Measurements from ENCODE around the gene TMEM171. TPM values are rescaled to one million over a fixed set of nuclear protein-coding genes. Genes with fewer than 3 reads are reported as not detected.

The TMEM171 gene
- total and polyA plus RNA-seq, 2 donors from 2014 or later, result 15.4 to 17.7 TPM

DNA sequence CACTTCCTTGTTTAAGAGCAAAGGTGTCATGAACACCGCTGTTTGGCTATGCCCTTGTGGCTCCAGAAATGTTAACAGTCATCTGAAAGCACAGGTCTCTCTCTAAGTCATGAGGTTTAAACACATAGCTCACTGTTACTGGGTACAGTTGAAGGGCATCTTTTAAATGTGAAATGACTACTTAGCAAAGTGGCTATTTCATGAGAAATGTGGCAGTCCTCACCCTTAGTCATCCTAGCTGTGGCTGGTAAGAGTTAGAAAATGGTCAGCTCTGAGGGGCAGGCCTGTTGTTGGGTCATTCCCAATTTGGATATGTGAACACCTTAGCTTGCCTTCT lies 24.2 kb upstream of the TMEM171 start:
- Histone ChIP-seq H3K4me1 (ENCODE audit: control insufficient read depth in 2 of 3, insufficient read depth in 2 of 3, low read depth in 1 of 3, low read length in 3 of 3) (no peaks in the 10 kb centered on the region), H3K36me3 (ENCODE audit: control insufficient read depth in 2 of 3, insufficient read depth in 3 of 3, low read length in 3 of 3) (peaks cover 0 to 2% (median 0%) of the 10 kb centered on the region in 3 donors), H3K9ac (ENCODE audit: low read length in 3 of 3) (no peak overlapping the region), H3K9me3 (ENCODE audit: control insufficient read depth in 2 of 3, insufficient read depth in 1 of 3, low read length in 3 of 3) (peaks cover 0 to 7% (median 0%) of the 10 kb centered on the region in 3 donors), H3K27me3 (ENCODE audit: control insufficient read depth, insufficient read depth, low read length) (no peaks in the 10 kb centered on the region), H3K4me3 (ENCODE audit: low read length in 3 of 3) (no peak overlapping the region), H3K27ac (ENCODE audit: low read depth in 2 of 2, low read length in 2 of 2) (no peak overlapping the region)
- DNase-seq, result no peak
- no peak for FAIRE-seq
- TF ChIP-seq, protein P1, sequence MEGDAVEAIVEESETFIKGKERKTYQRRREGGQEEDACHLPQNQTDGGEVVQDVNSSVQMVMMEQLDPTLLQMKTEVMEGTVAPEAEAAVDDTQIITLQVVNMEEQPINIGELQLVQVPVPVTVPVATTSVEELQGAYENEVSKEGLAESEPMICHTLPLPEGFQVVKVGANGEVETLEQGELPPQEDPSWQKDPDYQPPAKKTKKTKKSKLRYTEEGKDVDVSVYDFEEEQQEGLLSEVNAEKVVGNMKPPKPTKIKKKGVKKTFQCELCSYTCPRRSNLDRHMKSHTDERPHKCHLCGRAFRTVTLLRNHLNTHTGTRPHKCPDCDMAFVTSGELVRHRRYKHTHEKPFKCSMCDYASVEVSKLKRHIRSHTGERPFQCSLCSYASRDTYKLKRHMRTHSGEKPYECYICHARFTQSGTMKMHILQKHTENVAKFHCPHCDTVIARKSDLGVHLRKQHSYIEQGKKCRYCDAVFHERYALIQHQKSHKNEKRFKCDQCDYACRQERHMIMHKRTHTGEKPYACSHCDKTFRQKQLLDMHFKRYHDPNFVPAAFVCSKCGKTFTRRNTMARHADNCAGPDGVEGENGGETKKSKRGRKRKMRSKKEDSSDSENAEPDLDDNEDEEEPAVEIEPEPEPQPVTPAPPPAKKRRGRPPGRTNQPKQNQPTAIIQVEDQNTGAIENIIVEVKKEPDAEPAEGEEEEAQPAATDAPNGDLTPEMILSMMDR (IDR thresholded peaks at IDR 0.05; ENCODE audit: borderline replicate concordance, extremely low read depth, insufficient read depth), result no peak
- intact Hi-C loops (cut with DNase I), result no loop called here

DNA sequence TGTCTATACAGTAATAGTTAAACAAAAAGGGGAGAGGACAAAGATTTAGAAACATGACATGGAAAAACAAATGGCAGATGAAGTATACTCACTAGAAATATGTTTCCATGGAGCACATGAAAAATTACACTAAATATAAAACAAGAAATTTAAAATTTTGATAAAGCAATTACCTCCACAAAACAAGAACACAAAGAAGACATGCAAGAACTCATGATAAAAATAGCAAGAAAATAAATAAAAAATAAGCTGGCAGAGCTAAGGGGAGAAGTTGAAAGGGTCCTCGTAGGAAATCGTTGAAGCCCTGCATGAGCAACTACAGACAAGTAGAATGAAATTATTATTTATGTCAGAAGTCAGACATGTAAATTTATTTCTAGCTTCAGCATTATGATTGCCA lies 22.6 kb upstream of the TMEM171 start:
- no peak for FAIRE-seq
- Histone ChIP-seq H3K27ac (ENCODE audit: low read depth in 2 of 2, low read length in 2 of 2) (no peak overlapping the region), H3K36me3 (ENCODE audit: control insufficient read depth in 2 of 3, insufficient read depth in 3 of 3, low read length in 3 of 3) (no peaks in the 10 kb centered on the region), H3K4me1 (ENCODE audit: control insufficient read depth in 2 of 3, insufficient read depth in 2 of 3, low read depth in 1 of 3, low read length in 3 of 3) (no peaks in the 10 kb centered on the region), H3K9me3 (ENCODE audit: control insufficient read depth in 2 of 3, insufficient read depth in 1 of 3, low read length in 3 of 3) (peaks cover 0 to 7% (median 0%) of the 10 kb centered on the region in 3 donors), H3K4me3 (ENCODE audit: low read length in 3 of 3) (no peak overlapping the region), H3K9ac (ENCODE audit: low read length in 3 of 3) (no peak overlapping the region), H3K27me3 (ENCODE audit: control insufficient read depth, insufficient read depth, low read length) (no peaks in the 10 kb centered on the region)
- DNase-seq, result no peak
- intact Hi-C loops (cut with DNase I), result no loop called here
- TF ChIP-seq, protein P1 (IDR thresholded peaks at IDR 0.05; ENCODE audit: borderline replicate concordance, extremely low read depth, insufficient read depth), result no peak

GRCh38 chr5:73100109-73100508 lies 20.3 kb upstream of the TMEM171 start:
- H3K36me3 ChIP-seq (ENCODE audit: control insufficient read depth in 2 of 3, insufficient read depth in 3 of 3, low read length in 3 of 3), result no peaks in the 10 kb centered on the region
- no peak overlapping the region for H3K9ac ChIP-seq (ENCODE audit: low read length in 3 of 3)
- TF ChIP-seq, protein P1 (IDR thresholded peaks at IDR 0.05; ENCODE audit: borderline replicate concordance, extremely low read depth, insufficient read depth), result no peak
- H3K4me3 ChIP-seq (ENCODE audit: low read length in 3 of 3), result no peak overlapping the region
- H3K27me3 ChIP-seq (ENCODE audit: control insufficient read depth, insufficient read depth, low read length), result no peaks in the 10 kb centered on the region
- intact Hi-C loops (cut with DNase I), result no loop called here
- FAIRE-seq, result no peak
- DNase-seq, result no peak
- no peaks in the 10 kb centered on the region for H3K4me1 ChIP-seq (ENCODE audit: control insufficient read depth in 2 of 3, insufficient read depth in 2 of 3, low read depth in 1 of 3, low read length in 3 of 3)
- H3K27ac ChIP-seq (ENCODE audit: low read depth in 2 of 2, low read length in 2 of 2), result no peak overlapping the region
- H3K9me3 ChIP-seq (ENCODE audit: control insufficient read depth in 2 of 3, insufficient read depth in 1 of 3, low read length in 3 of 3), result peaks cover 0 to 7% (median 0%) of the 10 kb centered on the region in 3 donors

DNA sequence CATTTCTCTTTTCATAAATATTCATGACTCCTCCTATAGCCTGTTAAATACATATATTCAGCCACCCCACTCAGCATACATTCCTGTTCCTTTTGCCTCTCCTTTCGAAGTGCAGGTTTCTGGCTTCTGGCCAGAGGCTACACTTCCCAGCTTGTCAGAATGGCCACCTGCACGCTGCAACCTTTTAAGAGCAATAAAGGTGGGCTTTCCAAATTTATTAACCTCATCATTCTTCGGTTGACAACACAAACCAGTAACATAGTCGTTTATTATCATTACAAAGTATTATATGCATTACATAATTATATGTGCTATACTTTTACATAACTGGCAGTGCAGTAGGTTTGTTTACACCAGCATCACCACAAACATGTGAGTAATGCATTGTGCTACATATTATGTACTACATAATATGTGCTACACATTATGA lies 16.5 kb upstream of the TMEM171 start:
- Histone ChIP-seq H3K36me3 (ENCODE audit: control insufficient read depth in 2 of 3, insufficient read depth in 3 of 3, low read length in 3 of 3) (no peaks in the 10 kb centered on the region), H3K27me3 (ENCODE audit: control insufficient read depth, insufficient read depth, low read length) (no peaks in the 10 kb centered on the region), H3K4me1 (ENCODE audit: control insufficient read depth in 2 of 3, insufficient read depth in 2 of 3, low read depth in 1 of 3, low read length in 3 of 3) (no peaks in the 10 kb centered on the region), H3K27ac (ENCODE audit: low read depth in 2 of 2, low read length in 2 of 2) (no peak overlapping the region), H3K9ac (ENCODE audit: low read length in 3 of 3) (no peak overlapping the region), H3K4me3 (ENCODE audit: low read length in 3 of 3) (no peak overlapping the region), H3K9me3 (ENCODE audit: control insufficient read depth in 2 of 3, insufficient read depth in 1 of 3, low read length in 3 of 3) (peaks cover 0 to 3% (median 0%) of the 10 kb centered on the region in 3 donors)
- FAIRE-seq (no peak), DNase-seq (peak in 1 of 5 donors; percentile 20)
- intact Hi-C loops (cut with DNase I), result no loop called here
- TF ChIP-seq, protein P1 (IDR thresholded peaks at IDR 0.05; ENCODE audit: borderline replicate concordance, extremely low read depth, insufficient read depth), result no peak

Measured in kidney (tissue), 14 donors.